Erythroblast (primary cell): Measurements from ENCODE around the gene ANKRD2.

Source experiments
- DNase-seq, 2 experiments: peaks; one replicate each; lab custom pipeline; 2025; lab: John Stamatoyannopoulos, UW
- GATA1 ChIP-seq: IDR thresholded peaks from 2 replicates; pipeline ENCODE4 v1.6.1; 2011; ENCODE audit warnings: low read depth, mild to moderate bottlenecking, control low read depth, low read length, moderate library complexity
- POLR2A ChIP-seq: IDR thresholded peaks from 2 replicates; pipeline ENCODE4 v1.6.1; 2011; ENCODE audit warnings: mild to moderate bottlenecking, low read length

The ANKRD2 gene

GRCh38 chr10:97538839-97539238, 33.7 kb upstream of the ANKRD2 start:
- no peak for DNase-seq
- no peak for TF ChIP-seq POLR2A

- TF ChIP-seq GATA1 (no peak), POLR2A (no peak)
These were observed 32.9 kb upstream of the ANKRD2 start for GRCh38 chr10:97539523-97540200.

GRCh38 chr10:97540669-97541500, 31.7 kb upstream of the ANKRD2 start:
- DNase-seq = no peak
- TF ChIP-seq GATA1 (no peak), POLR2A (no peak)

More at GRCh38 chr10:97539523-97540200, 32.9 kb upstream of the ANKRD2 start:
- no peak for DNase-seq

- TF ChIP-seq POLR2A = no peak
- TF ChIP-seq GATA1 = no peak
- peak in 1 of 2 experiments; percentile 48 for DNase-seq
These were observed 30.2 kb upstream of the ANKRD2 start for GRCh38 chr10:97542169-97543024.

- peak in 1 of 2 experiments; percentile 55 for DNase-seq
- no peak for TF ChIP-seq POLR2A
- TF ChIP-seq GATA1 = no peak
These were observed 29.5 kb upstream of the ANKRD2 start for GRCh38 chr10:97543025-97543546.

GRCh38 chr10:97546456-97547270, 25.9 kb upstream of the ANKRD2 start:
- TF ChIP-seq POLR2A = no peak
- no peak for TF ChIP-seq GATA1
- no peak for DNase-seq

- TF ChIP-seq GATA1 (no peak), POLR2A (no peak)
- no peak for DNase-seq
These were observed 25.3 kb upstream of the ANKRD2 start for GRCh38 chr10:97547271-97547600.

- no peak for DNase-seq
- TF ChIP-seq POLR2A = no peak
- no peak for TF ChIP-seq GATA1
These were observed 24.6 kb upstream of the ANKRD2 start for GRCh38 chr10:97547962-97548361.

- no peak for DNase-seq
These were observed 23.6 kb upstream of the ANKRD2 start for GRCh38 chr10:97548828-97549455.

GRCh38 chr10:97549587-97550322, 22.8 kb upstream of the ANKRD2 start:
- TF ChIP-seq GATA1 = no peak
- DNase-seq = no peak

More at GRCh38 chr10:97548828-97549455, 23.6 kb upstream of the ANKRD2 start:
- no peak for TF ChIP-seq POLR2A
- TF ChIP-seq GATA1 = no peak

GRCh38 chr10:97550336-97551149, 22.0 kb upstream of the ANKRD2 start:
- no peak for TF ChIP-seq POLR2A
- no peak for TF ChIP-seq GATA1
- DNase-seq = peak in 1 of 2 experiments; percentile 11

- TF ChIP-seq GATA1 (no peak), POLR2A (no peak)
These were observed 21.3 kb upstream of the ANKRD2 start for GRCh38 chr10:97551271-97551670.

More at GRCh38 chr10:97551271-97551670, 21.3 kb upstream of the ANKRD2 start:
- no peak for DNase-seq
